Endodermal cell (in vitro differentiated cells): ENCODE measurements around the gene SLIT1. TPM values are rescaled to one million over a fixed set of nuclear protein-coding genes. Genes with fewer than 3 reads are reported as not detected.

Source experiments
- DNase-seq: peaks from one replicate; pipeline ENCODE4 v3.0.0-alpha.2; 2017
- H3K27ac ChIP-seq: 2 replicates; pipeline ENCODE4 v1.5.1; 2013; ENCODE audit warnings: mild to moderate bottlenecking, low read depth, low read length, moderate library complexity
- H3K27me3 ChIP-seq: 2 replicates; pipeline ENCODE4 v1.6.1; 2013; ENCODE audit warnings: mild to moderate bottlenecking, low read length, moderate library complexity; ENCODE audit not compliant: insufficient read depth, control insufficient read depth, poor library complexity, severe bottlenecking
- H3K36me3 ChIP-seq: 2 replicates; pipeline ENCODE4 v1.7.0; 2013; ENCODE audit warnings: mild to moderate bottlenecking, low read length, moderate library complexity; ENCODE audit not compliant: control insufficient read depth, insufficient read depth
- H3K4me1 ChIP-seq: one replicate; pipeline ENCODE4 v1.7.0; 2013; ENCODE audit warnings: low read length; ENCODE audit not compliant: control insufficient read depth, insufficient read depth
- H3K4me3 ChIP-seq: 2 replicates; pipeline ENCODE4 v1.5.1; 2013; ENCODE audit warnings: mild to moderate bottlenecking, low read length, moderate library complexity
- H3K9ac ChIP-seq: 2 replicates; pipeline ENCODE4 v1.6.1; 2013; ENCODE audit warnings: mild to moderate bottlenecking, low read length, moderate library complexity; ENCODE audit not compliant: poor library complexity, severe bottlenecking; ENCODE audit errors: extremely low read depth
- H3K9me3 ChIP-seq: 2 replicates; pipeline ENCODE4 v1.6.1; 2013; ENCODE audit warnings: mild to moderate bottlenecking, low read length, moderate library complexity; ENCODE audit not compliant: control insufficient read depth
- H3K27ac Mint-ChIP-seq: 2 replicates; pipeline ENCODE4 v1.8.0; 2020; ENCODE audit warnings: mixed read lengths
- H3K27me3 Mint-ChIP-seq: 2 replicates; pipeline ENCODE4 v1.8.0; 2021; ENCODE audit warnings: mild to moderate bottlenecking, mixed read lengths; ENCODE audit not compliant: insufficient read depth
- H3K36me3 Mint-ChIP-seq: 2 replicates; pipeline ENCODE4 v1.8.0; 2020; ENCODE audit warnings: low read depth, mixed read lengths
- H3K4me1 Mint-ChIP-seq: 2 replicates; pipeline ENCODE4 v1.8.0; 2020; ENCODE audit warnings: mixed read lengths
- H3K4me3 Mint-ChIP-seq: 2 replicates; pipeline ENCODE4 v1.8.0; 2020; ENCODE audit warnings: mild to moderate bottlenecking, moderate library complexity, mixed read lengths
- H3K9me3 Mint-ChIP-seq: 2 replicates; pipeline ENCODE4 v1.8.0; 2020; ENCODE audit warnings: mild to moderate bottlenecking, mixed read lengths
- CTCF ChIP-seq: fragments of 200-600 bp; sonication (generic); conservative IDR thresholded peaks from 2 replicates; pipeline ENCODE4 v1.5.0; 2021; ENCODE audit warnings: antibody characterized with exemption, mild to moderate bottlenecking
- WGBS, 2 experiments: methylation state at CpG; one replicate each; pipeline versions ENCODE4 v1.1.5 to v1.1.7; 2013; ENCODE audit warnings: missing lambda C conversion rate in 2 of 2, mixed read lengths in 1 of 2; ENCODE audit not compliant: insufficient coverage in 1 of 2, insufficient read length in 1 of 2; 5-methylcytosine and 5-hydroxymethylcytosine counted together
- total RNA-seq, 2 donors: library from RNA; stranded (reverse); fragmentation: NEBNext Ultra II Directional in 1 of 2; extraction: Animal tissue kit (Norgen Biotek cat#: 25700) in 1 of 2; gene quantifications; 2 replicates in 1 of 2; 3 replicates in 1 of 2; pipeline ENCODE4 v1.2.1, GENCODE V29; 2021

Gene SLIT1
- total RNA-seq, 2 donors from 2014 or later = 0.97 to 2.4 TPM

GRCh38 chr10:97078938-97079445 lies 106.8 kb downstream of the SLIT1 start:
- Histone ChIP-seq H3K27me3 (peaks cover 2% of the 10 kb centered on the region), H3K9ac (no peak overlapping the region), H3K4me1 (no peaks in the 10 kb centered on the region), H3K4me3 (no peak overlapping the region), H3K27ac (no peak overlapping the region), H3K9me3 (no peaks in the 10 kb centered on the region), H3K36me3 (no peaks in the 10 kb centered on the region)
- no peaks in the 10 kb centered on the region for H3K9me3 Mint-ChIP-seq
- H3K4me3 Mint-ChIP-seq = no peak overlapping the region
- DNase-seq = no peak
- H3K36me3 Mint-ChIP-seq = no peaks in the 10 kb centered on the region
- no peak for TF ChIP-seq CTCF
- no peak overlapping the region for H3K27ac Mint-ChIP-seq
- H3K27me3 Mint-ChIP-seq = peaks cover 5% of the 10 kb centered on the region
- 89% methylated on average over 1 of the region's 2 CpGs; no CpG with 5 or more reads in 1 of the 2 experiments for WGBS, 2 experiments
- peaks cover 15% of the 10 kb centered on the region for H3K4me1 Mint-ChIP-seq

- DNase-seq = peak; percentile 61
- Mint-ChIP-seq H3K4me1 (peaks cover 18% of the 10 kb centered on the region), H3K27ac (no peak overlapping the region), H3K27me3 (peaks cover 4% of the 10 kb centered on the region), H3K4me3 (no peak overlapping the region), H3K36me3 (no peaks in the 10 kb centered on the region), H3K9me3 (no peaks in the 10 kb centered on the region)
- Histone ChIP-seq H3K27me3 (peaks cover 8% of the 10 kb centered on the region), H3K36me3 (no peaks in the 10 kb centered on the region), H3K4me1 (no peaks in the 10 kb centered on the region), H3K4me3 (no peak overlapping the region), H3K27ac (no peak overlapping the region), H3K9me3 (no peaks in the 10 kb centered on the region), H3K9ac (no peak overlapping the region)
- TF ChIP-seq CTCF = no peak
- 78 to 83% methylated on average over 14 of the region's 14 CpGs for WGBS, 2 experiments
Observed at GRCh38 chr10:97078261-97078937, 107.4 kb downstream of the SLIT1 start.

- Histone ChIP-seq H3K4me1 (no peaks in the 10 kb centered on the region), H3K9me3 (no peaks in the 10 kb centered on the region), H3K27me3 (peaks cover 12% of the 10 kb centered on the region), H3K27ac (no peak overlapping the region), H3K4me3 (no peak overlapping the region), H3K9ac (no peak overlapping the region), H3K36me3 (no peaks in the 10 kb centered on the region)
- H3K36me3 Mint-ChIP-seq = no peaks in the 10 kb centered on the region
- peaks cover 21% of the 10 kb centered on the region for H3K4me1 Mint-ChIP-seq
- WGBS, 2 experiments = 82 to 96% methylated on average over 4 to 6 of the region's 6 CpGs
- no peaks in the 10 kb centered on the region for H3K9me3 Mint-ChIP-seq
- no peak overlapping the region for H3K27ac Mint-ChIP-seq
- no peak for TF ChIP-seq CTCF
- H3K27me3 Mint-ChIP-seq = peaks cover 8% of the 10 kb centered on the region
- peak; percentile 45 for DNase-seq
- H3K4me3 Mint-ChIP-seq = no peak overlapping the region
Observed at GRCh38 chr10:97076781-97077180, 109.0 kb downstream of the SLIT1 start.
